Measurements from ENCODE around the gene KIAA1958. TPM values are rescaled to one million over a fixed set of nuclear protein-coding genes. Genes with fewer than 3 reads are reported as not detected.
"Not testable (repeated sequence)": the region's sequence is repeated elsewhere in the genome, so short reads cannot be mapped to it uniquely, and the experiment has no call there.

The KIAA1958 gene
- total RNA-seq, 6 experiments from 2014 or later, result 3.5 to 9.7 (median 4.5) TPM

DNA sequence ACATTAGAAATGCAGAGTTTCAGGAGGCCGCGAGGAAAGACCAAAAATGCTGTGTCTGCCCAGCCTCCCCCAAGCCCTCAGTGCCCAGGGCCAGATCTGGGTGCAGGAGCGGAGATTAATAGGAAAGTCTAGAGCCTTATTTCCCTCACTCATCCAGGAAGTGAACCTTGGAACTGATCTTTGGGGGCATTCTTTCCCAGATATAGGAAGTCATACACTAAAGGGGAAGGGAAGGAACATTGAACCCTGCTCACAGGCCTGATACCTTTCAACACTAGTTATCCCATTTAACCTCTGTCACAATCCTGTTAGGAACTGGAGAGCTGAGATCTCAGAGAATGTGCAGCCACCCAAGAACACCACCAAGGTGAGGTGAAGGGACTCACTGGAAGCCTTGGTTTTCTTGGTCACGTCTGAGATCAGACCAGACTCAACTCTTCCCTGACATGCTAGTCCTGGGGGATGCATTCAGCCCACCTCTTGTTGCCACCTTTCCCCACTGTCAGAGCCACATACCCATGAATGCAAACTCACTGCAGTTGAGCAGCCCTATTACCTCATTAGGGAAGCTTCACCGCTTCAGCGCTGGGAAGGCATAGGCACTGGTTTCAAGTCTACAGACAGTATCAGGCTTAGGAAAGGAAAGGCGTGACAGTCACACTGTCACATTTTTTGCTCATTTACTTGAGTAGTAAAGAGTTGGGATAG, 95.0 kb downstream of the KIAA1958 start:
- TF ChIP-seq, protein P1, sequence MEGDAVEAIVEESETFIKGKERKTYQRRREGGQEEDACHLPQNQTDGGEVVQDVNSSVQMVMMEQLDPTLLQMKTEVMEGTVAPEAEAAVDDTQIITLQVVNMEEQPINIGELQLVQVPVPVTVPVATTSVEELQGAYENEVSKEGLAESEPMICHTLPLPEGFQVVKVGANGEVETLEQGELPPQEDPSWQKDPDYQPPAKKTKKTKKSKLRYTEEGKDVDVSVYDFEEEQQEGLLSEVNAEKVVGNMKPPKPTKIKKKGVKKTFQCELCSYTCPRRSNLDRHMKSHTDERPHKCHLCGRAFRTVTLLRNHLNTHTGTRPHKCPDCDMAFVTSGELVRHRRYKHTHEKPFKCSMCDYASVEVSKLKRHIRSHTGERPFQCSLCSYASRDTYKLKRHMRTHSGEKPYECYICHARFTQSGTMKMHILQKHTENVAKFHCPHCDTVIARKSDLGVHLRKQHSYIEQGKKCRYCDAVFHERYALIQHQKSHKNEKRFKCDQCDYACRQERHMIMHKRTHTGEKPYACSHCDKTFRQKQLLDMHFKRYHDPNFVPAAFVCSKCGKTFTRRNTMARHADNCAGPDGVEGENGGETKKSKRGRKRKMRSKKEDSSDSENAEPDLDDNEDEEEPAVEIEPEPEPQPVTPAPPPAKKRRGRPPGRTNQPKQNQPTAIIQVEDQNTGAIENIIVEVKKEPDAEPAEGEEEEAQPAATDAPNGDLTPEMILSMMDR (IDR thresholded peaks at IDR 0.05), result no peak
- H3K4me3 Mint-ChIP-seq, result no peak overlapping the region
- peaks cover 1% of the 10 kb centered on the region; the same call in 1 of the 2 replicates for H3K27me3 Mint-ChIP-seq (ENCODE audit: insufficient read depth)
- H3K4me1 Mint-ChIP-seq (ENCODE audit: low read depth), result peaks cover 7% of the 10 kb centered on the region
- no peaks in the 10 kb centered on the region for H3K36me3 Mint-ChIP-seq (ENCODE audit: low read depth)
- no peak for DNase-seq
- H3K27ac Mint-ChIP-seq, result no peak overlapping the region
- no peaks in the 10 kb centered on the region for H3K9me3 Mint-ChIP-seq

DNA sequence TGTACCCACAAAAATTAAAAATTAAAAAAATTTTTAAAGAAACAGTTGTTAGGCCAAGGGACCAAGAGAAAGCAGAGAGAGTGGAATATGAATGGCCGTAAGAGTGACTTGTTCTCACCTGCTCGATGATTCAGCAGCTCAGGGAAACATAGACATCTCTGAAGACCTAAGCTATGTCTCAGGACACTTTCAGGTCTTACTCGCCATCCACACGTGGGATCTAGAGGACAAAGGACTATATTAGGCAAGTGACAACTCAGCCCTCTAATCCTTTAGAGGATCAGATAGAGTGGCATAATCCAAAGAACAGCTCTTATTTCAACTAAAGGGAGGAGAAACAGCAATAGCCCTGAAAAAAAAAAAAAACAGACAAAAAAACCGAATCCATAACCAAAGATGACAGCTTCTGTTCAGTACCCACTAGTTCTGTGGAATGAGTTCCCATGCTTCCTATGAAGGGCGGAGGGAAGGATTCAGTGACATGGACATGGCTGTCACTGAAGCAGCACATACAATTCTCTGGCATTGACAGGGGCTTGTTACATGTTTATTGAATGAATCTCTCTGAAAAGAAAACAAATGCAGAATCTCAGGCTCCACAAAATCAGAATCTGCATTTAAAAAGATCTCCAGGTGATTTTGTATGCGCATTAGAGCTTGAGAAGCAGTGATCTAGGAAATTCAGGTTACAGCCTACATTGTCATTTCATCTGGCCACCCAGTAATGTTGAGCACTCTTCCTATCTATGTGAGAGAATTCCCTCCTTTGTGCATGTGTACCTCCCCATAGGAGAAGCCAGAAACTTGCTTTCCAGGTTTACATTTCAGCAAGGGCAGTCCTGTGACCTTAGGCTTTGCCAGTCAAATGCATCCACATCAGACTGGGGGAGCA, 96.0 kb downstream of the KIAA1958 start:
- DNase-seq, result no peak
- H3K4me1 Mint-ChIP-seq (ENCODE audit: low read depth), result peaks cover 11% of the 10 kb centered on the region
- no peak overlapping the region for H3K27ac Mint-ChIP-seq
- no peaks in the 10 kb centered on the region for H3K36me3 Mint-ChIP-seq (ENCODE audit: low read depth)
- TF ChIP-seq, protein P1 (IDR thresholded peaks at IDR 0.05), result no peak
- H3K4me3 Mint-ChIP-seq, result no peak overlapping the region
- peaks cover 1% of the 10 kb centered on the region; the same call in 1 of the 2 replicates for H3K27me3 Mint-ChIP-seq (ENCODE audit: insufficient read depth)
- no peaks in the 10 kb centered on the region for H3K9me3 Mint-ChIP-seq

DNA sequence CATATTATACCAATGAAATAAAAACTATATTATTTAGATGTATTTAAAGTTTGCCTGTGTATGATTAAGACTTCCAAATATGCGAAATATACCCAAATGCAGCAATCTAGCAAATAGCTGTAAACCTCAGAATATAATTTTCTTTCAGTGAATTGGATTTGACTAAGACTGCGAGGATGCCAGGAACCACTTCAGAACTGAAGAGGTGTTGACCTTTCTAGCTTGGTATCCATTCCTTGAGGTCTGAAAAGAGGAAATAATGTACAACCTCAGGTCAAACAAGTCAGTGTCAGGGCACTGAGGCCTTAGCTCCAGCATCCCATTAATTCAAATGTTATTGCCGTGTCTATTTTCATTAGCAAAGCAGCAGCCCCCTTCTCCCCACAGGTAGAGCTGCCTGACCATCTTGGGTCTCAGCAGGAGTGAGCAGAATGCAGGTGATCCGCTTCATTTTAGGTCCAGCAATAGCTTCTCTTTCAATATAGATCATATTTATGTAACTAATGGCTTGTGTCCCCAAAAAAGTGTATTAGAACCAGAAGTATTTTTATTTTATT, 100.0 kb downstream of the KIAA1958 start:
- peaks cover 11% of the 10 kb centered on the region for H3K4me1 Mint-ChIP-seq (ENCODE audit: low read depth)
- no peaks in the 10 kb centered on the region; the same call in 1 of the 2 replicates for H3K27me3 Mint-ChIP-seq (ENCODE audit: insufficient read depth)
- TF ChIP-seq, protein P1 (IDR thresholded peaks at IDR 0.05), result no peak
- peak; percentile 12 for DNase-seq
- no peaks in the 10 kb centered on the region for H3K9me3 Mint-ChIP-seq
- H3K4me3 Mint-ChIP-seq, result no peak overlapping the region
- H3K27ac Mint-ChIP-seq, result no peak overlapping the region
- no peaks in the 10 kb centered on the region for H3K36me3 Mint-ChIP-seq (ENCODE audit: low read depth)

DNA sequence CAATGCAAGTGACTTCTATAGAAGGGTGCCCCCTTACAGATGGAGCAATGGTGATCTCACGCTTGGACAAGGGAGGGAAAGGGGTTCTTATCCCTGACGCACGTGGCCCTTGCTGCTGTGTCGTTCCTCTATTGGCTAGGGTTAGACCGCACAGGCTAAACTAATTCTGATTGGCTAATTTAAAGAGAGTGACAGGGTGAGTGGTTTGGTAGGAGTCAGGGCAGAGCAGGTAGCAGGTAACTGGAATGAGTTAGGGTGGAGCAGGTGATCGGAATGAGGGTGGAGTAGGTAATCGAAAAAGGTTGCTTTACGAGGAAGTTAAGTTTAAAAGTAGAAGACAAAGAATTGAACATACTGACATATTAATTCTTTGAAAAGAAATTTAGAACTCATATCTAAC, 105.2 kb downstream of the KIAA1958 start:
- not testable (repeated sequence) for DNase-seq; H3K36me3 Mint-ChIP-seq (ENCODE audit: low read depth); H3K4me3 Mint-ChIP-seq; H3K9me3 Mint-ChIP-seq; H3K4me1 Mint-ChIP-seq (ENCODE audit: low read depth); H3K27me3 Mint-ChIP-seq (ENCODE audit: insufficient read depth); H3K27ac Mint-ChIP-seq

DNA sequence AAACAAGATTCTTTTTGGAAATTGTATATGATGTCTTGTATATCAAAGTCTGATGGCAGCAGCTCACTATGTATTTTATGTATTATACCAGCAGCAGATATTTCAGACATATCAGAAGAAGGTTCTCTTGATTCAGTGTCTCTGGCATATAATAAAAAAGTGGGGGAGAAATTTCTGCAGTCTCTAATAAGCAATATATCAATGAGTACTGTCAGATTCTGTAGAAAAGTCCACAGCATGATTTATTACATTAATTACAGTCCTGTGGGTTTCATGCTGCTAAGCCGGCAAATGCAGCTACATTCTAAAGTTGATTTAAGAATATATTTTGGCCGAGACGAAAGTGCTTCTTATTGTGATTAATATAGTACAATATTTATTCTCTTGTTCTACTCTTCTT, 113.1 kb downstream of the KIAA1958 start:
- H3K27ac Mint-ChIP-seq, result no peak overlapping the region
- TF ChIP-seq, protein P1 (IDR thresholded peaks at IDR 0.05), result no peak
- no peak overlapping the region for H3K4me3 Mint-ChIP-seq
- no peak for DNase-seq
- H3K27me3 Mint-ChIP-seq (ENCODE audit: insufficient read depth), result no peaks in the 10 kb centered on the region
- no peaks in the 10 kb centered on the region for H3K9me3 Mint-ChIP-seq
- H3K4me1 Mint-ChIP-seq (ENCODE audit: low read depth), result peaks cover 25% of the 10 kb centered on the region
- H3K36me3 Mint-ChIP-seq (ENCODE audit: low read depth), result no peaks in the 10 kb centered on the region

Measured in HFFc6 (cell line).